Cardiac muscle cell (in vitro differentiated cells and primary cell): ENCODE measurements around the gene CHRNB1. TPM values are rescaled to one million over a fixed set of nuclear protein-coding genes. Genes with fewer than 3 reads are reported as not detected.
A peak's percentile ranks its signal among the peaks of the same experiment; 100 is the strongest.

Experiments used
- DNase-seq, 2 donors: peaks; one replicate each; pipeline versions ENCODE4 v3.0.0 to v3.0.0-alpha.2; 2010 to 2017; ENCODE audit warnings: low read depth in 1 of 2, low spot score in 1 of 2
- H3K27ac ChIP-seq: fragments of 200-600 bp; sonication (generic); 2 replicates; pipeline ENCODE4 v1.5.1; 2016
- H3K27me3 ChIP-seq: fragments of 200-600 bp; sonication (generic); 2 replicates; pipeline ENCODE4 v1.6.0; 2016; ENCODE audit warnings: control low read depth
- H3K36me3 ChIP-seq: fragments of 200-600 bp; sonication (generic); 2 replicates; pipeline ENCODE4 v1.5.1; 2016; ENCODE audit warnings: control low read depth
- H3K4me1 ChIP-seq: fragments of 200-600 bp; sonication (generic); 2 replicates; pipeline ENCODE4 v1.8.1; 2017; ENCODE audit warnings: low read depth, mild to moderate bottlenecking, mixed run types
- H3K4me3 ChIP-seq: fragments of 200-600 bp; sonication (generic); 2 replicates; pipeline ENCODE4 v1.5.1; 2016; ENCODE audit warnings: mild to moderate bottlenecking
- H3K9me3 ChIP-seq: fragments of 200-600 bp; sonication (generic); 2 replicates; pipeline ENCODE4 v1.5.1; 2017; ENCODE audit warnings: low read depth, mild to moderate bottlenecking, control low read depth
- polyA plus RNA-seq: library from polyadenylated mRNA; unstranded; fragments of >200 nt; fragmentation: Nextera tagmentation; extraction: Ambion mirVana; gene quantifications from 2 replicates; pipeline ENCODE4 v1.2.1, GENCODE V29; 2016
- total RNA-seq: library from RNA; depleted of rRNA; stranded (reverse); fragments of >200 nt; gene quantifications from 2 replicates; pipeline ENCODE4 v1.2.3, GENCODE V29; 2016
- TF ChIP-seq, protein P1 (sequence below): IDR thresholded peaks from 2 replicates; pipeline ENCODE4 v1.5.1; 2012; ENCODE audit warnings: low read depth, mild to moderate bottlenecking, low read length

The CHRNB1 gene, protein sequence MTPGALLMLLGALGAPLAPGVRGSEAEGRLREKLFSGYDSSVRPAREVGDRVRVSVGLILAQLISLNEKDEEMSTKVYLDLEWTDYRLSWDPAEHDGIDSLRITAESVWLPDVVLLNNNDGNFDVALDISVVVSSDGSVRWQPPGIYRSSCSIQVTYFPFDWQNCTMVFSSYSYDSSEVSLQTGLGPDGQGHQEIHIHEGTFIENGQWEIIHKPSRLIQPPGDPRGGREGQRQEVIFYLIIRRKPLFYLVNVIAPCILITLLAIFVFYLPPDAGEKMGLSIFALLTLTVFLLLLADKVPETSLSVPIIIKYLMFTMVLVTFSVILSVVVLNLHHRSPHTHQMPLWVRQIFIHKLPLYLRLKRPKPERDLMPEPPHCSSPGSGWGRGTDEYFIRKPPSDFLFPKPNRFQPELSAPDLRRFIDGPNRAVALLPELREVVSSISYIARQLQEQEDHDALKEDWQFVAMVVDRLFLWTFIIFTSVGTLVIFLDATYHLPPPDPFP
- total RNA-seq (8.5 and 14.0 TPM in 2 replicates), polyA plus RNA-seq (28.6 and 34.5 TPM in 2 replicates)

DNA sequence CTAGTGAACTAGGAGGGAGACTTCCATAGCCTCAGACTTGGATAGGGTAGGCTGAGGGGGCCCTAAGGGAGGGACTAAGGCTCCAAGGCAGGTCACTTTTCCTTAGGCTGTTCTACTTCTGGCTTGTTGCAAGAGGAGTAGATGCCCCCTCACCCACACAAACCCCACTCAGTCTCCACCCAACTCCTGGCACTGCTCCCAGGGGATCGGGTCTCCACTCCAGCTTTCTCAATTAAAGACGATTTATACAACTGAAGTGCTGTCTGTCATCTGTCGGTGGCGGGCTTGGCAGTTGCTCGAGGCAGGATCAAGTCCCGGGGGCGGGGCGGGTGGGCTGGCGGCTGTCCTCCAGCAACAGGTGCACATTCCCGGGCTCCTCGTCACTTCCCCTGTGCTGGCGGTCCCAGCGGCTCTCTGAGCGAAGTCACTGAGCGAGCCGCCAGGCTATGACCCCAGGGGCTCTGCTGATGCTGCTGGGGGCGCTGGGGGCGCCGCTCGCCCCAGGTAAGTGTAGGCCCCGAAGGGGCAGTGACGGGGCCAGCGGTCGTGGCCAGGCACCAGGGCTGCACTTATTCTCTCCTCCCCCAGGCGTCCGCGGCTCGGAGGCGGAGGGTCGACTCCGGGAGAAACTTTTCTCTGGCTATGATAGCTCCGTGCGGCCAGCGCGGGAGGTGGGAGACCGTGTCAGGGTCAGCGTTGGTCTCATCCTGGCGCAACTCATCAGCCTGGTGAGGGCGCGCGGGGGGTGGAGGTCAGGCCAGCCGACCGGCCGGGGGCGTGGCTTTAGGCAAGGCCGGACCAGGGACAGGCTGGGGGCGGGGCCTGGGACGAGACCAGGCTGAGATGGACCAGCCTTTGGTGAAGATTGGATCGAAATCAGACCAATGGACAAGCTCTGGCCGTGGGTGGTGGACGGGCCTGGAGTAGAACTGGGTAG lies at the start of gene CHRNB1:
CHRNB1 (plus strand) TSS at position 380 of the 937 bp plus-strand sequence; CDS start at position 447, 67 bp downstream.
- peak; percentile 46 to 93 for DNase-seq
- Histone ChIP-seq H3K9me3 (no peaks in the 10 kb centered on the region), H3K27ac (peak within 1 kb of the TSS; percentile 47), H3K4me3 (peak within 1 kb of the TSS; percentile 28), H3K27me3 (no peaks in the 10 kb centered on the region), H3K4me1 (peaks cover 13% of the 10 kb centered on the region), H3K36me3 (no peaks in the 10 kb centered on the region)
- TF ChIP-seq, protein P1, sequence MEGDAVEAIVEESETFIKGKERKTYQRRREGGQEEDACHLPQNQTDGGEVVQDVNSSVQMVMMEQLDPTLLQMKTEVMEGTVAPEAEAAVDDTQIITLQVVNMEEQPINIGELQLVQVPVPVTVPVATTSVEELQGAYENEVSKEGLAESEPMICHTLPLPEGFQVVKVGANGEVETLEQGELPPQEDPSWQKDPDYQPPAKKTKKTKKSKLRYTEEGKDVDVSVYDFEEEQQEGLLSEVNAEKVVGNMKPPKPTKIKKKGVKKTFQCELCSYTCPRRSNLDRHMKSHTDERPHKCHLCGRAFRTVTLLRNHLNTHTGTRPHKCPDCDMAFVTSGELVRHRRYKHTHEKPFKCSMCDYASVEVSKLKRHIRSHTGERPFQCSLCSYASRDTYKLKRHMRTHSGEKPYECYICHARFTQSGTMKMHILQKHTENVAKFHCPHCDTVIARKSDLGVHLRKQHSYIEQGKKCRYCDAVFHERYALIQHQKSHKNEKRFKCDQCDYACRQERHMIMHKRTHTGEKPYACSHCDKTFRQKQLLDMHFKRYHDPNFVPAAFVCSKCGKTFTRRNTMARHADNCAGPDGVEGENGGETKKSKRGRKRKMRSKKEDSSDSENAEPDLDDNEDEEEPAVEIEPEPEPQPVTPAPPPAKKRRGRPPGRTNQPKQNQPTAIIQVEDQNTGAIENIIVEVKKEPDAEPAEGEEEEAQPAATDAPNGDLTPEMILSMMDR = no peak

DNA sequence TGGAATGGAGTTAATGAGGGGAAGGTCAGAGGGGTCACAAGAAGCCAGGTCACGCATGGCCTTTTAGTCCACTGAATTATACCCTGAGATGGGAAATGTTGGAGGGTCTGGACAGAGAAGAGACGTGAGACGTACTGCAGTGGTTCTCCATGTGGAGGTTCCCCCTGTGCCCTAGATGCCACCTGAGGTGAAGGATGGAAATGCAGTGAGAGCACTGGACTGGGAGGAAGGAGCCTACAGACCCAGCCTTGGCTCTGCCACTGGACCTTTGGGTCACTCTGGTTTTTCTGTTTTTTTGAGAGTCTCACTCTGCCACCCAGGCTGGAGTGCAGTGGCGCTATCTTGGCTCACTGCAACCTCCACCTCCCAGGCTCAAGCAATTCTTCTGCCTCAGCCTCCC lies 48.7 kb upstream of the CHRNB1 start:
- no peak overlapping the region for H3K4me3 ChIP-seq
- TF ChIP-seq, protein P1 = no peak
- H3K27me3 ChIP-seq = no peaks in the 10 kb centered on the region
- DNase-seq = no peak
- peaks cover 4% of the 10 kb centered on the region for H3K4me1 ChIP-seq
- no peak overlapping the region for H3K27ac ChIP-seq
- H3K9me3 ChIP-seq = no peaks in the 10 kb centered on the region
- no peaks in the 10 kb centered on the region for H3K36me3 ChIP-seq

DNA sequence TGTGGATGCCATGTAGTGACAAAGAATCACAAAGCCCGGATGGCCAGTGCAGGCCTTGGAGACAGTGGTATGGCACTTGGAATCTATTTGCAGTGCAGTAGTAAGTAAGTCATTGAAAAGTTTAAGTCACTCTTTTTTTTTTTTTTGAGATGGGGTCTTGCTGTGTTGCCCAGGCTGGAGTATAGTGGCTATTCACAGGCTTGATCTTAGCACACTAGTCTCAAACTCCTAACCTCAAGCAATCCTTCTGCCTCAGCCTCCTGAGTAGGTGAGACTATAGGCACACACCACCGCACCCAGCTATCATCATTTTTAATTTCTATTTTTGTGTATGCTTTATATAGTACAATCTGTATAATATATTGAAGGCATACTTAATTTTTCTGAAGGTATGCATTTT lies 46.2 kb upstream of the CHRNB1 start:
- DNase-seq = no peak
- Histone ChIP-seq H3K9me3 (no peaks in the 10 kb centered on the region), H3K27me3 (no peaks in the 10 kb centered on the region), H3K4me1 (peaks cover 13% of the 10 kb centered on the region), H3K4me3 (no peak overlapping the region), H3K36me3 (no peaks in the 10 kb centered on the region), H3K27ac (no peak overlapping the region)
- TF ChIP-seq, protein P1 = no peak

DNA sequence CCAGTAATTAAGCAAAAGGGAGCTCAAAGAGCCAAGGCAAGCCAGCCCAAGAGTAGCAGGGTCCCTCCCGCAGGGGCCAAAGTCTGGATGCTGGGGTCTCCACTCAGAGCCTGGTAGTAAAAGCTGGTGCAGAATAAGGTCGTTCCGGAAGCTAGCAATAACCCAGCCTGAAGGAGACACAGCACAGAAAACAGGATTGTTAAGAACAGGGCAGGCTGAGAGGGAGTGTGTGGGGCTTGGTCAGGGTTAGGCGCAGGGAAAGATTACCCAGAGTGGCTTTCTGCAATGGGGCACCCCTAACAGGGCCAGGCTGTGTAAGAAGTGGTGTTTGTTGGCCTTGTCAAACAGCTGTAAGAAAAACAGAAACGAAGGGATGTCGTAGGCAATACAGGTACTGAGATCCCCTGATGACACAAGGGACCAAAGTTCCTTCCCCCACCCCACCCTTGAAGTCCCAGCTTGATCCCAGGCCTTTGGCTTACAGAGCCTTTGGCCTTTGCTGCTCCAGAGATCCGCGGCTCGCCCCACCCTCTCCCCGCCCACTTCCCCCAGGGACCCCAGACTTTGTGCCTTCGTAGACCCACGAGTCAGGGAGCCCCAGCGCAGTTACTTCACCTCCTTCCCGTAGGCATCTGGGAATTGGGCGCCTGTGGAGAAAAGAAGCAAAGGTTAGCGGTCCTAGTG lies 41.7 kb upstream of the CHRNB1 start:
- DNase-seq = no peak
- Histone ChIP-seq H3K27ac (peak overlapping the region; percentile 80), H3K9me3 (no peaks in the 10 kb centered on the region), H3K4me1 (peaks cover 11% of the 10 kb centered on the region), H3K27me3 (no peaks in the 10 kb centered on the region), H3K36me3 (no peaks in the 10 kb centered on the region), H3K4me3 (peak overlapping the region; percentile 53)
- TF ChIP-seq, protein P1 = no peak

DNA sequence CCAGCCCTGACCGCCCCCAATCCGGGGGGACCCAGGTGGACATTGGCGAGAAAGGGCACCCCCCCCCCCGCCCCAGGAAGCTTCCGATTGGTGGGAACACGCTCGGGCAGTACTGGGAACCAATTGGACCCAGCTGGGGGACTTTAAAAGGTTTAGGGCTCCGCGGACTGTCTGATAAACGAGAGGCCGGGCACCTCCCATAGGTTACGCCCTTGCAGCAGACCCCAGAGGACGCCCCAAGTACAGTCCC lies 41.2 kb upstream of the CHRNB1 start:
- TF ChIP-seq, protein P1 = no peak
- H3K4me3 ChIP-seq = peak overlapping the region; percentile 53
- no peaks in the 10 kb centered on the region for H3K36me3 ChIP-seq
- peak overlapping the region; percentile 80 for H3K27ac ChIP-seq
- DNase-seq = no peak
- no peaks in the 10 kb centered on the region for H3K9me3 ChIP-seq
- H3K27me3 ChIP-seq = no peaks in the 10 kb centered on the region
- H3K4me1 ChIP-seq = peaks cover 11% of the 10 kb centered on the region
